HG03066 (cell line): ENCODE measurements around the gene USP10.
"Not testable (repeated sequence)": the region's sequence is repeated elsewhere in the genome, so short reads cannot be mapped to it uniquely, and the experiment has no call there.

Experiments
- ATAC-seq: cut with Tn5 transposase; IDR thresholded peaks from one replicate; pipeline ENCODE4 v1.9.1; 2021; ENCODE audit warnings: low read depth; ENCODE audit not compliant: unreplicated experiment

The USP10 gene

GRCh38 chr16:84673203-84673535 is 26.6 kb upstream of the USP10 start:
- no peak for ATAC-seq

GRCh38 chr16:84673561-84673960 is 26.2 kb upstream of the USP10 start:
- no peak for ATAC-seq

GRCh38 chr16:84675423-84675822 is 24.4 kb upstream of the USP10 start:
- no peak for ATAC-seq

- no peak for ATAC-seq
Measured at GRCh38 chr16:84675884-84676283, 23.9 kb upstream of the USP10 start.

- ATAC-seq: no peak
Measured at GRCh38 chr16:84677017-84677803, 22.6 kb upstream of the USP10 start.

GRCh38 chr16:84677849-84678248 is 22.0 kb upstream of the USP10 start:
- ATAC-seq: no peak

- no peak for ATAC-seq
Measured at GRCh38 chr16:84678541-84678940, 21.3 kb upstream of the USP10 start.

- no peak for ATAC-seq
Measured at GRCh38 chr16:84680165-84680842, 19.5 kb upstream of the USP10 start.

- ATAC-seq: no peak
Measured at GRCh38 chr16:84680843-84681629, 18.8 kb upstream of the USP10 start.

GRCh38 chr16:84683691-84684591 is 15.9 kb upstream of the USP10 start:
- no peak for ATAC-seq

- no peak for ATAC-seq
Measured at GRCh38 chr16:84684592-84684965, 15.2 kb upstream of the USP10 start.

- no peak for ATAC-seq
Measured at GRCh38 chr16:84685210-84685609, 14.6 kb upstream of the USP10 start.

- no peak for ATAC-seq
Measured at GRCh38 chr16:84686707-84687298, 13.0 kb upstream of the USP10 start.

- no peak for ATAC-seq
Measured at GRCh38 chr16:84687715-84688114, 12.1 kb upstream of the USP10 start.

- not testable (repeated sequence) for ATAC-seq
Measured at GRCh38 chr16:84688163-84688562, 11.6 kb upstream of the USP10 start.

- no peak for ATAC-seq
Measured at GRCh38 chr16:84689111-84689510, 10.7 kb upstream of the USP10 start.

- ATAC-seq: no peak
Measured at GRCh38 chr16:84690088-84690819, 9.5 kb upstream of the USP10 start.

- no peak for ATAC-seq
Measured at GRCh38 chr16:84692451-84693214, 7.2 kb upstream of the USP10 start.

GRCh38 chr16:84693869-84694268 is 5.9 kb upstream of the USP10 start:
- ATAC-seq: not testable (repeated sequence)
